HepG2 (cell line): ENCODE data around the gene EGLN2. TPM values are rescaled to one million over a fixed set of nuclear protein-coding genes. Genes with fewer than 3 reads are reported as not detected.

ENCODE experiments used
- ATAC-seq: fragments of 200-7000 bp; cut with Tn5 transposase; 3 replicates; pipeline ENCODE4 v1.9.1; 2020; ENCODE audit warnings: mild to moderate bottlenecking, moderate library complexity
- BruUV-seq: library from RNA; stranded (reverse); fragments of 400-500 nt; replicated peaks from 2 replicates; lab custom pipeline; 2021; lab: Mats Ljungman, UMichigan
- CTCF ChIA-PET: fragments of 300-600 bp; formaldehyde crosslinking; extraction: SDS; loops from one replicate; lab custom pipeline; 2021; ENCODE audit warnings: low total read pairs, inconsistent platforms, low intra/inter-chr PET ratio; lab: Yijun Ruan, JAX
- POLR2A ChIA-PET: fragments of 350-600 bp; sonication (Branson Sonifier 250); formaldehyde crosslinking; loops from one replicate; lab custom pipeline; 2020; ENCODE audit warnings: antibody characterized with exemption, inconsistent platforms; lab: Yijun Ruan, JAX
- DNase-seq: peaks from one replicate; pipeline ENCODE4 v3.0.0-alpha.2; 2015; ENCODE audit warnings: low spot score
- FAIRE-seq: peaks from 3 replicates; lab custom pipeline; 2011; peaks lifted over from hg19 to GRCh38; lab: Jason Lieb, UNC
- H2AFZ ChIP-seq: one replicate; pipeline ENCODE4 v1.6.1; 2011; ENCODE audit warnings: low read length, inconsistent platforms
- H3K27ac ChIP-seq: fragments of 300-600 bp; 3 replicates; pipeline ENCODE4 v1.8.0; 2011; ENCODE audit warnings: mixed run types, mild to moderate bottlenecking, mixed read lengths, low read length, inconsistent platforms; ENCODE audit not compliant: insufficient read depth; ENCODE audit errors: extremely low read length
- H3K27me3 ChIP-seq, 2 experiments: fragments of 200-600 bp in 1 of 2; 2 replicates in 1 of 2; 3 replicates in 1 of 2; pipeline versions ENCODE4 v1.6.0 to v1.8.0; 2011; ENCODE audit warnings: low read length in 2 of 2, mild to moderate bottlenecking in 2 of 2, moderate library complexity in 2 of 2, inconsistent platforms in 1 of 2; ENCODE audit not compliant: insufficient read depth in 2 of 2, control insufficient read depth in 1 of 2
- H3K36me3 ChIP-seq, 2 experiments: fragments of 200-600 bp in 1 of 2; replicated peaks in 1 of 2; 2 replicates in 1 of 2; 3 replicates in 1 of 2; pipeline versions ENCODE4 v1.5.1 to v1.8.0; 2011; ENCODE audit warnings: low read length in 2 of 2, inconsistent platforms in 1 of 2; ENCODE audit not compliant: insufficient read depth in 2 of 2, control insufficient read depth in 1 of 2
- H3K4me1 ChIP-seq: 2 replicates; pipeline ENCODE4 v1.5.1; 2012; ENCODE audit warnings: low read length, inconsistent platforms; ENCODE audit not compliant: insufficient read depth
- H3K4me2 ChIP-seq: 2 replicates; pipeline ENCODE4 v1.6.0; 2011; ENCODE audit warnings: low read depth, low read length, inconsistent platforms
- H3K4me3 ChIP-seq, 3 experiments: fragments of 200-600 bp in 1 of 3; sonication (generic), shearing (Covaris generic) in 1 of 3; replicated peaks in 1 of 3; 2 replicates each; pipeline ENCODE4 v1.5.1; 2011 to 2016; ENCODE audit warnings: low read length in 3 of 3, inconsistent platforms in 2 of 3, low read depth in 2 of 3, mild to moderate bottlenecking in 2 of 3, control low read depth in 1 of 3, mixed read lengths in 1 of 3; ENCODE audit not compliant: insufficient read depth in 1 of 3
- H3K79me2 ChIP-seq: one replicate; pipeline ENCODE4 v1.6.1; 2011; ENCODE audit warnings: low read length, inconsistent platforms; ENCODE audit not compliant: insufficient read depth
- H3K9ac ChIP-seq: 2 replicates; pipeline ENCODE4 v1.6.0; 2011; ENCODE audit warnings: mild to moderate bottlenecking, low read depth, low read length, inconsistent platforms; ENCODE audit not compliant: insufficient read depth
- H3K9me3 ChIP-seq: 2 replicates; pipeline ENCODE4 v1.5.1; 2012; ENCODE audit warnings: mild to moderate bottlenecking, low read length
- H4K20me1 ChIP-seq: 2 replicates; pipeline ENCODE4 v1.6.0; 2011; ENCODE audit warnings: inconsistent platforms, mild to moderate bottlenecking, low read length, moderate library complexity; ENCODE audit not compliant: insufficient read depth
- ARID3A ChIP-seq: IDR thresholded peaks from 2 replicates; pipeline ENCODE4 v1.6.1; 2012; ENCODE audit warnings: low read depth, low read length, improper control_type of control experiment
- ARID4A ChIP-seq: sonication (generic); formaldehyde crosslinking; IDR thresholded peaks from 2 replicates; pipeline ENCODE4 v1.5.0; 2020; ENCODE audit warnings: mild to moderate bottlenecking, missing genetic modification reagents, borderline replicate concordance
- BCL3 ChIP-seq: sonication (generic); formaldehyde crosslinking; IDR thresholded peaks from 2 replicates; pipeline ENCODE4 v1.5.1; 2020; ENCODE audit warnings: mild to moderate bottlenecking, missing genetic modification reagents, moderate library complexity
- GABPB1 ChIP-seq: IDR thresholded peaks from 2 replicates; pipeline ENCODE4 v1.6.1; 2016; ENCODE audit warnings: mild to moderate bottlenecking, missing genetic modification reagents, moderate library complexity, missing compliant biosample characterization
- HNRNPLL ChIP-seq: fragments of 200-400 bp; formaldehyde crosslinking; IDR thresholded peaks from 2 replicates; pipeline ENCODE4 v1.6.1; 2017; ENCODE audit warnings: mild to moderate bottlenecking, low read depth, low read length; ENCODE audit not compliant: poor library complexity, severe bottlenecking
- PATZ1 ChIP-seq: sonication (generic); formaldehyde crosslinking; IDR thresholded peaks from 2 replicates; pipeline ENCODE4 v1.4.0; 2020; ENCODE audit warnings: missing genetic modification reagents
- POLR2AphosphoS5 ChIP-seq: IDR thresholded peaks from 2 replicates; pipeline ENCODE4 v1.6.1; 2012; ENCODE audit warnings: low read depth, low read length
- RFX1 ChIP-seq: fragments of 450-650 bp; IDR thresholded peaks from 2 replicates; pipeline ENCODE4 v1.6.1; 2017
- SAP130 ChIP-seq: IDR thresholded peaks from 2 replicates; pipeline ENCODE4 v1.6.1; 2016; ENCODE audit warnings: low read depth
- TP53 ChIP-seq: sonication (generic); formaldehyde crosslinking; conservative IDR thresholded peaks from 2 replicates; pipeline ENCODE4 v1.4.0; 2020; ENCODE audit warnings: missing genetic modification reagents
- ZNF549 ChIP-seq: sonication (generic); formaldehyde crosslinking; IDR thresholded peaks from 2 replicates; pipeline ENCODE4 v1.5.0; 2020; ENCODE audit warnings: missing genetic modification reagents
- WGBS: methylation state at CpG from one replicate; pipeline ENCODE4 v1.1.6; 2017; ENCODE audit warnings: low lambda C conversion rate; 5-methylcytosine and 5-hydroxymethylcytosine counted together
- in situ Hi-C: cut with HindIII; loops from 2 replicates; pipeline ENCODE4 v1.10.0; 2017; ENCODE audit warnings: low pct_unique_long_range_greater_than_20kb; ENCODE audit not compliant: extremely low pct_ligation_motif_present
- intact Hi-C: fragments of 100-400 bp; cut with micrococcal nuclease; formaldehyde crosslinking; loops from one replicate; pipeline ENCODE4 v1.10.0; 2022; ENCODE audit not compliant: unreplicated experiment
- polyA plus RNA-seq, 8 experiments: library from polyadenylated mRNA; depleted of rRNA in 3 of 8; stranded (reverse) in 7 of 8; unstranded in 1 of 8; fragments of >200 nt; fragmentation: Illumina TruSeq in 4 of 8; extraction: Trizol in 4 of 8; gene quantifications; 2 replicates each; pipeline versions ENCODE4 v1.2.1 to v1.2.3, GENCODE V29; 2011 to 2016; ENCODE audit warnings: low read depth in 4 of 8, missing spikeins in 1 of 8, mixed read lengths in 1 of 8; ENCODE audit not compliant: insufficient read depth in 1 of 8
- total RNA-seq, 5 experiments: library from RNA; depleted of rRNA; stranded (reverse); fragments of >200 nt; fragmentation: Illumina TruSeq; extraction: Trizol; gene quantifications; 2 replicates each; pipeline ENCODE4 v1.2.3, GENCODE V29; 2016; ENCODE audit warnings: low read depth in 1 of 5

EGLN2 gene
- total and polyA plus RNA-seq, 2 of the 13 experiments (the other 11 are each of a cell fraction or from before 2014, with no cell fraction given), result 16.5 to 40.8 TPM

GRCh38 chr19:40806423-40807146 is 7.6 kb downstream of the EGLN2 start:
- DNase-seq (peak; percentile 66), FAIRE-seq (peak; percentile 23), ATAC-seq (peak; percentile 81)
- Histone ChIP-seq H3K4me2 (no peak overlapping the region), H2AFZ (no peak overlapping the region), H3K79me2 (peaks cover 15% of the 10 kb centered on the region), H3K4me3 (no peak overlapping the region), H3K36me3 (peaks cover 15 to 29% of the 10 kb centered on the region in 2 experiments; a peak in 4 of 5 replicates), H3K27ac (no peak overlapping the region), H3K4me1 (peaks cover 35% of the 10 kb centered on the region), H3K27me3 (no peaks in the 10 kb centered on the region; a peak in 1 of 5 replicates), H3K9ac (no peak overlapping the region), H4K20me1 (peaks cover 11% of the 10 kb centered on the region; the same call in 1 of the 2 replicates), H3K9me3 (no peaks in the 10 kb centered on the region)
- POLR2A ChIA-PET, result interaction anchor here (0.9 to 3.1 kb wide), 7 partner anchors 8 to 236 kb away, joined by 3 to 21 read pairs (median 7); partner anchors contain the start of genes ACTMAP, EGLN2, RAB4B and SNRPA
- BruUV-seq, result no TSS peak
- in situ Hi-C loops, result loop anchor here (5.0 kb wide), 2 partner anchors 54 to 144 kb away; partner anchors contain the start of genes ACTMAP and SNRPA
- WGBS, result 69% methylated on average over 26 of the region's 26 CpGs
- CTCF ChIA-PET, result interaction anchor here (0.7 to 1.1 kb wide), 2 partner anchors 8 to 62 kb away, joined by 4 read pairs; partner anchors contain the start of gene EGLN2
- intact Hi-C loops, result loop anchor here (2.0 to 5.0 kb wide), 3 partner anchors 62 to 144 kb away; partner anchors contain the start of genes COQ8B and ITPKC
- TF ChIP-seq PATZ1 (0 out of 2 replicates have a peak, but pooled peaks have one; percentile 23), ARID3A (no peak), GABPB1 (CRISPR knock-in tag) (peak; percentile 31; the same call in 1 of the 2 replicates), RFX1 (peak; percentile 34; the same call in 1 of the 2 replicates), HNRNPLL (peak; percentile 28), ZNF549 (CRISPR knock-in tag) (no peak), ARID4A (CRISPR knock-in tag) (peak; percentile 54; the same call in 1 of the 2 replicates), POLR2AphosphoS5 (no peak), BCL3 (CRISPR knock-in tag) (no peak), SAP130 (CRISPR knock-in tag) (peak; percentile 54), TP53 (CRISPR knock-in tag) (no peak)
